SK-N-SH (cell line): ENCODE measurements around the gene CCDC127. TPM values are rescaled to one million over a fixed set of nuclear protein-coding genes. Genes with fewer than 3 reads are reported as not detected.

Experiments used
- CTCF ChIA-PET: fragments of 300-600, 350-600 bp; formaldehyde crosslinking; extraction: SDS; loops from one replicate; lab custom pipeline; 2021; lab: Yijun Ruan, JAX
- POLR2A ChIA-PET: fragments of 350-600 bp; sonication (Branson Sonifier 250); formaldehyde crosslinking; extraction: SDS; loops from one replicate; lab custom pipeline; 2020; ENCODE audit warnings: antibody characterized with exemption, inconsistent platforms; lab: Yijun Ruan, JAX
- DNase-seq: peaks from one replicate; pipeline ENCODE4 v3.0.0; 2012
- H2AFZ ChIP-seq: fragments of 200-600 bp; sonication (generic); 2 replicates; pipeline ENCODE4 v1.8.1; 2016; ENCODE audit warnings: antibody characterized with exemption, mild to moderate bottlenecking, low read depth
- H3F3A ChIP-seq: fragments of 200-600 bp; sonication (generic); replicated peaks from 2 replicates; pipeline ENCODE3; 2016; ENCODE audit warnings: antibody characterized with exemption, mild to moderate bottlenecking; ENCODE audit not compliant: insufficient read depth
- H3K27ac ChIP-seq, 2 experiments: fragments of 200-500 bp in 1 of 2; fragments of 200-600 bp in 1 of 2; sonication (Bioruptor generic) in 1 of 2; sonication (generic), shearing (Covaris generic) in 1 of 2; 2 replicates each; pipeline versions ENCODE4 v1.5.1 to v1.6.1; 2014 to 2016; ENCODE audit warnings: low read depth in 2 of 2, inconsistent platforms in 1 of 2, low read length in 1 of 2, mild to moderate bottlenecking in 1 of 2, mixed read lengths in 1 of 2
- H3K27me3 ChIP-seq: fragments of 200-600 bp; sonication (generic), shearing (Covaris generic); 2 replicates; pipeline ENCODE4 v1.6.1; 2016; ENCODE audit warnings: mixed run types; ENCODE audit not compliant: insufficient read depth
- H3K36me3 ChIP-seq, 2 experiments: fragments of 200-500 bp in 1 of 2; fragments of 200-600 bp in 1 of 2; sonication (Bioruptor generic) in 1 of 2; sonication (generic) in 1 of 2; replicated peaks in 1 of 2; 2 replicates each; pipeline versions ENCODE3 to v1.5.1; 2014 to 2016; ENCODE audit warnings: low read length in 1 of 2, mild to moderate bottlenecking in 1 of 2; ENCODE audit not compliant: insufficient read depth in 2 of 2, control insufficient read depth in 1 of 2
- H3K4me1 ChIP-seq, 2 experiments: fragments of 200-500 bp in 1 of 2; fragments of 200-600 bp in 1 of 2; sonication (Bioruptor generic) in 1 of 2; sonication (generic), shearing (Covaris generic) in 1 of 2; 2 replicates each; pipeline versions ENCODE4 v1.5.1 to v1.6.1; 2014 to 2016; ENCODE audit warnings: low read depth in 1 of 2, low read length in 1 of 2, mixed run types in 1 of 2; ENCODE audit not compliant: insufficient read depth in 2 of 2, control insufficient read depth in 1 of 2
- H3K4me2 ChIP-seq: fragments of 200-600 bp; sonication (generic), shearing (Covaris generic); 2 replicates; pipeline ENCODE4 v1.6.1; 2017; ENCODE audit warnings: mixed run types
- H3K4me3 ChIP-seq, 2 experiments: fragments of 200-500 bp in 1 of 2; fragments of 200-600 bp in 1 of 2; sonication (Bioruptor generic) in 1 of 2; sonication (generic), shearing (Covaris generic) in 1 of 2; 2 replicates each; pipeline versions ENCODE4 v1.5.1 to v1.8.1; 2014 to 2016; ENCODE audit warnings: low read depth in 2 of 2, inconsistent platforms in 1 of 2, low read length in 1 of 2, mild to moderate bottlenecking in 1 of 2, mixed read lengths in 1 of 2, moderate library complexity in 1 of 2
- H3K79me2 ChIP-seq: fragments of 200-600 bp; sonication (generic); 2 replicates; pipeline ENCODE4 v1.8.1; 2017; ENCODE audit warnings: mild to moderate bottlenecking; ENCODE audit not compliant: insufficient read depth
- H3K9ac ChIP-seq: fragments of 200-600 bp; sonication (generic); 2 replicates; pipeline ENCODE4 v1.6.1; 2017; ENCODE audit warnings: mixed run types
- H3K9me2 ChIP-seq: fragments of 200-600 bp; sonication (generic); 2 replicates; pipeline ENCODE4 v1.6.1; 2017; ENCODE audit warnings: mixed run types
- H3K9me3 ChIP-seq: fragments of 200-600 bp; sonication (generic); 2 replicates; pipeline ENCODE4 v1.6.1; 2017; ENCODE audit warnings: mixed run types, mild to moderate bottlenecking, moderate library complexity
- H4K20me1 ChIP-seq: fragments of 200-600 bp; sonication (generic); 2 replicates; pipeline ENCODE4 v1.6.1; 2017; ENCODE audit warnings: mild to moderate bottlenecking, mixed run types; ENCODE audit not compliant: insufficient read depth
- CHD2 ChIP-seq: fragments of 150-350 bp; IDR thresholded peaks from 2 replicates; pipeline ENCODE4 v1.6.1; 2018; ENCODE audit warnings: low read length; ENCODE audit not compliant: partially characterized antibody
- EP300 ChIP-seq, 2 experiments: IDR thresholded peaks; 2 replicates each; pipeline versions ENCODE4 v1.4.0 to v1.6.1; 2012; ENCODE audit warnings: borderline replicate concordance in 1 of 2, low read depth in 1 of 2, low read length in 1 of 2
- EZH2phosphoT487 ChIP-seq: fragments of 200-600 bp; sonication (generic); IDR thresholded peaks from 2 replicates; pipeline ENCODE4 v1.6.1; 2017; ENCODE audit warnings: low read depth, mixed run types, mild to moderate bottlenecking, antibody characterized with exemption, moderate library complexity, borderline replicate concordance
- FOXJ3 ChIP-seq: sonication (generic); formaldehyde crosslinking; IDR thresholded peaks from 2 replicates; pipeline ENCODE4 v1.5.1; 2020; ENCODE audit warnings: mild to moderate bottlenecking, missing genetic modification reagents
- FOXM1 ChIP-seq: IDR thresholded peaks from 2 replicates; pipeline ENCODE4 v1.4.0; 2012; ENCODE audit warnings: low read depth, mild to moderate bottlenecking
- JUND ChIP-seq: IDR thresholded peaks from 2 replicates; pipeline ENCODE4 v1.4.0; 2012
- MXI1 ChIP-seq: IDR thresholded peaks from 2 replicates; pipeline ENCODE4 v1.6.1; 2012; ENCODE audit warnings: mild to moderate bottlenecking, low read depth, low read length, improper control_type of control experiment
- NFIC ChIP-seq: IDR thresholded peaks from 2 replicates; pipeline ENCODE4 v1.4.0; 2012; ENCODE audit warnings: borderline replicate concordance
- RFX5 ChIP-seq: IDR thresholded peaks from 2 replicates; pipeline ENCODE4 v1.6.1; 2012; ENCODE audit warnings: mild to moderate bottlenecking, improper control_type of control experiment, low read length
- RXRA ChIP-seq: IDR thresholded peaks from 2 replicates; pipeline ENCODE4 v1.4.0; 2012; ENCODE audit warnings: low read depth, mild to moderate bottlenecking, borderline replicate concordance
- TAF1 ChIP-seq: IDR thresholded peaks from 2 replicates; pipeline ENCODE4 v1.6.1; 2012; ENCODE audit warnings: low read depth, mild to moderate bottlenecking, low read length, moderate library complexity, borderline replicate concordance
- TCF12 ChIP-seq: IDR thresholded peaks from 2 replicates; pipeline ENCODE4 v1.4.0; 2012
- YY1 ChIP-seq: IDR thresholded peaks from 2 replicates; pipeline ENCODE4 v1.4.0; 2012; ENCODE audit warnings: low read depth, mild to moderate bottlenecking
- WGBS: methylation state at CpG from one replicate; pipeline ENCODE4 v1.1.6; 2017; ENCODE audit warnings: low lambda C conversion rate; 5-methylcytosine and 5-hydroxymethylcytosine counted together
- polyA plus RNA-seq, 3 experiments: library from polyadenylated mRNA; depleted of rRNA; stranded (reverse); fragments of >200 nt; gene quantifications; 2 replicates each; pipeline ENCODE4 v1.2.3, GENCODE V29; 2012
- TF ChIP-seq, protein P1 (sequence below): fragments of 200-600 bp; sonication (generic); IDR thresholded peaks from 2 replicates; pipeline ENCODE4 v1.6.1; 2017; ENCODE audit warnings: antibody characterized with exemption, mild to moderate bottlenecking, moderate library complexity
- TF ChIP-seq, protein P2 (sequence below): IDR thresholded peaks from 2 replicates; pipeline ENCODE4 v1.4.0; 2012; ENCODE audit warnings: low read depth
- TF ChIP-seq, protein P3 (sequence below): IDR thresholded peaks from 2 replicates; pipeline ENCODE4; 2012
- TF ChIP-seq, protein P4 (sequence below): IDR thresholded peaks from 2 replicates; pipeline ENCODE4 v1.4.0; 2012; ENCODE audit warnings: low read depth, borderline replicate concordance
- TF ChIP-seq, protein P5 (sequence below): fragments of 150-350 bp; IDR thresholded peaks from 2 replicates; pipeline ENCODE4 v1.6.1; 2017; ENCODE audit warnings: antibody characterized with exemption, low read length, low read depth, borderline replicate concordance
- TF ChIP-seq, protein P6 (sequence below): IDR thresholded peaks from 2 replicates; pipeline ENCODE4 v1.6.1; 2012; ENCODE audit warnings: mild to moderate bottlenecking, low read depth, low read length, moderate library complexity

CCDC127 gene
- polyA plus RNA-seq, 1 of the 3 experiments (the other 2 are of a cell fraction) = 3.9 TPM

DNA sequence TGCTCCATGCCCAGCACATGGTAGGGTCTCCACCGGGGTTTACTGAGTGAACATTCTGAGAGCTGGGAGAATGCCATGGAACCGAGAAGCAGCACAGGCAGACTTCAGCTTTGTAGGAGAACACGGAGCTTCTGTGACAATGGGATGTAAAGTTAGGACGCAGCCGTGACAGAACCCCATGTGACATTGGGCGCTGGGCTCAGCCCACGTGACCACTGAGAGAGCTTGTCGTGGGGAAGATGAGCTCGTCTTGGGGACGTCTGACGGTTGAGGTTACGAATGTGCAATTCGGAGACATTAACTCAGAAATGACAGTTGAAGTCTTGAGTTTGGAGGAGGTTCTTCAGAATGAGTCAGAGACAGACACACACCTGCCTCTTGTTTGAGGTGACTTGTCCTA is 13.7 kb upstream of the CCDC127 start:
- H3K9ac ChIP-seq = no peak overlapping the region
- H3K9me2 ChIP-seq = no peaks in the 10 kb centered on the region
- POLR2A ChIA-PET = no interaction called here
- WGBS = 95% methylated on average over 13 of the region's 13 CpGs
- no peak overlapping the region for H3K4me3 ChIP-seq
- H3K27me3 ChIP-seq = no peaks in the 10 kb centered on the region
- TF ChIP-seq CHD2 = no peak
- TF ChIP-seq, protein P1, sequence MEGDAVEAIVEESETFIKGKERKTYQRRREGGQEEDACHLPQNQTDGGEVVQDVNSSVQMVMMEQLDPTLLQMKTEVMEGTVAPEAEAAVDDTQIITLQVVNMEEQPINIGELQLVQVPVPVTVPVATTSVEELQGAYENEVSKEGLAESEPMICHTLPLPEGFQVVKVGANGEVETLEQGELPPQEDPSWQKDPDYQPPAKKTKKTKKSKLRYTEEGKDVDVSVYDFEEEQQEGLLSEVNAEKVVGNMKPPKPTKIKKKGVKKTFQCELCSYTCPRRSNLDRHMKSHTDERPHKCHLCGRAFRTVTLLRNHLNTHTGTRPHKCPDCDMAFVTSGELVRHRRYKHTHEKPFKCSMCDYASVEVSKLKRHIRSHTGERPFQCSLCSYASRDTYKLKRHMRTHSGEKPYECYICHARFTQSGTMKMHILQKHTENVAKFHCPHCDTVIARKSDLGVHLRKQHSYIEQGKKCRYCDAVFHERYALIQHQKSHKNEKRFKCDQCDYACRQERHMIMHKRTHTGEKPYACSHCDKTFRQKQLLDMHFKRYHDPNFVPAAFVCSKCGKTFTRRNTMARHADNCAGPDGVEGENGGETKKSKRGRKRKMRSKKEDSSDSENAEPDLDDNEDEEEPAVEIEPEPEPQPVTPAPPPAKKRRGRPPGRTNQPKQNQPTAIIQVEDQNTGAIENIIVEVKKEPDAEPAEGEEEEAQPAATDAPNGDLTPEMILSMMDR = no peak
- TF ChIP-seq, protein P2, sequence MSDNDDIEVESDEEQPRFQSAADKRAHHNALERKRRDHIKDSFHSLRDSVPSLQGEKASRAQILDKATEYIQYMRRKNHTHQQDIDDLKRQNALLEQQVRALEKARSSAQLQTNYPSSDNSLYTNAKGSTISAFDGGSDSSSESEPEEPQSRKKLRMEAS = no peak
- TF ChIP-seq MXI1 = no peak
- TF ChIP-seq NFIC = no peak
- no peak for TF ChIP-seq FOXM1
- TF ChIP-seq EP300 (IDR thresholded peaks at IDR 0.05; ENCODE audit: borderline replicate concordance in 1 of 2, low read depth in 1 of 2, low read length in 1 of 2) = no peak
- no peak for TF ChIP-seq YY1
- TF ChIP-seq JUND = no peak
- TF ChIP-seq, protein P3, sequence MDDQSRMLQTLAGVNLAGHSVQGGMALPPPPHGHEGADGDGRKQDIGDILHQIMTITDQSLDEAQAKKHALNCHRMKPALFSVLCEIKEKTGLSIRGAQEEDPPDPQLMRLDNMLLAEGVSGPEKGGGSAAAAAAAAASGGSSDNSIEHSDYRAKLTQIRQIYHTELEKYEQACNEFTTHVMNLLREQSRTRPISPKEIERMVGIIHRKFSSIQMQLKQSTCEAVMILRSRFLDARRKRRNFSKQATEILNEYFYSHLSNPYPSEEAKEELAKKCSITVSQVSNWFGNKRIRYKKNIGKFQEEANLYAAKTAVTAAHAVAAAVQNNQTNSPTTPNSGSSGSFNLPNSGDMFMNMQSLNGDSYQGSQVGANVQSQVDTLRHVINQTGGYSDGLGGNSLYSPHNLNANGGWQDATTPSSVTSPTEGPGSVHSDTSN = no peak
- no peak for TF ChIP-seq TAF1
- no peak for TF ChIP-seq FOXJ3 (CRISPR knock-in tag)
- TF ChIP-seq RFX5 = no peak
- TF ChIP-seq TCF12 = no peak
- TF ChIP-seq, protein P4, sequence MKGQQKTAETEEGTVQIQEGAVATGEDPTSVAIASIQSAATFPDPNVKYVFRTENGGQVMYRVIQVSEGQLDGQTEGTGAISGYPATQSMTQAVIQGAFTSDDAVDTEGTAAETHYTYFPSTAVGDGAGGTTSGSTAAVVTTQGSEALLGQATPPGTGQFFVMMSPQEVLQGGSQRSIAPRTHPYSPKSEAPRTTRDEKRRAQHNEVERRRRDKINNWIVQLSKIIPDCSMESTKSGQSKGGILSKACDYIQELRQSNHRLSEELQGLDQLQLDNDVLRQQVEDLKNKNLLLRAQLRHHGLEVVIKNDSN = no peak
- H3K79me2 ChIP-seq = peaks cover 3% of the 10 kb centered on the region; the same call in 1 of the 2 replicates
- H3K4me2 ChIP-seq = no peak overlapping the region
- no peak for DNase-seq
- H4K20me1 ChIP-seq = no peaks in the 10 kb centered on the region; the same call in 1 of the 2 replicates
- no peaks in the 10 kb centered on the region for H3F3A ChIP-seq
- no peaks in the 10 kb centered on the region for H3K4me1 ChIP-seq
- H2AFZ ChIP-seq = no peak overlapping the region
- H3K9me3 ChIP-seq = no peaks in the 10 kb centered on the region
- H3K36me3 ChIP-seq = peaks cover 34 to 49% of the 10 kb centered on the region in 2 experiments
- H3K27ac ChIP-seq = no peak overlapping the region
- CTCF ChIA-PET = no interaction called here

DNA sequence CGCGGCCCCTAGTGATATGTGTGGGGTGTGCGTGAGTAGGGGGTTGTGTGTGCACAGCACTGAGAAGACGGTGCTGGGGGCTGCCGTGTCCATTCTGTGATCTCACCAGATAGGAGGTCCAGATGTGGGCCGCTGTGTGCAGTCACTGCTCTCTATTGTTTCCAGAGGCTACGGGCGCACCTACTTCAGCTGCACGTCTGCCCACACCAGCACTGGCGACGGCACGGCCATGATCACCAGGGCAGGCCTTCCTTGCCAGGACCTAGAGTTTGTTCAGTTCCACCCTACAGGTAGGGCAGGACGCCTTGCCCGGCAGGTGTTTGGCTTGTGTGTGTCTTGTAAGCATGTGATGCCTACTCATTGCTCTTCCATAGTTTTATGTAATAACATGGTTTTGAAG is 12.8 kb upstream of the CCDC127 start:
- H2AFZ ChIP-seq = no peak overlapping the region
- peaks cover 3% of the 10 kb centered on the region; the same call in 1 of the 2 replicates for H3K79me2 ChIP-seq
- DNase-seq = no peak
- TF ChIP-seq, protein P3 = no peak
- TF ChIP-seq, protein P5, sequence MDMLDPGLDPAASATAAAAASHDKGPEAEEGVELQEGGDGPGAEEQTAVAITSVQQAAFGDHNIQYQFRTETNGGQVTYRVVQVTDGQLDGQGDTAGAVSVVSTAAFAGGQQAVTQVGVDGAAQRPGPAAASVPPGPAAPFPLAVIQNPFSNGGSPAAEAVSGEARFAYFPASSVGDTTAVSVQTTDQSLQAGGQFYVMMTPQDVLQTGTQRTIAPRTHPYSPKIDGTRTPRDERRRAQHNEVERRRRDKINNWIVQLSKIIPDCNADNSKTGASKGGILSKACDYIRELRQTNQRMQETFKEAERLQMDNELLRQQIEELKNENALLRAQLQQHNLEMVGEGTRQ = no peak
- TF ChIP-seq RXRA = no peak
- no peak for TF ChIP-seq EZH2phosphoT487
- no peak for TF ChIP-seq TCF12
- TF ChIP-seq MXI1 = no peak
- TF ChIP-seq, protein P6, sequence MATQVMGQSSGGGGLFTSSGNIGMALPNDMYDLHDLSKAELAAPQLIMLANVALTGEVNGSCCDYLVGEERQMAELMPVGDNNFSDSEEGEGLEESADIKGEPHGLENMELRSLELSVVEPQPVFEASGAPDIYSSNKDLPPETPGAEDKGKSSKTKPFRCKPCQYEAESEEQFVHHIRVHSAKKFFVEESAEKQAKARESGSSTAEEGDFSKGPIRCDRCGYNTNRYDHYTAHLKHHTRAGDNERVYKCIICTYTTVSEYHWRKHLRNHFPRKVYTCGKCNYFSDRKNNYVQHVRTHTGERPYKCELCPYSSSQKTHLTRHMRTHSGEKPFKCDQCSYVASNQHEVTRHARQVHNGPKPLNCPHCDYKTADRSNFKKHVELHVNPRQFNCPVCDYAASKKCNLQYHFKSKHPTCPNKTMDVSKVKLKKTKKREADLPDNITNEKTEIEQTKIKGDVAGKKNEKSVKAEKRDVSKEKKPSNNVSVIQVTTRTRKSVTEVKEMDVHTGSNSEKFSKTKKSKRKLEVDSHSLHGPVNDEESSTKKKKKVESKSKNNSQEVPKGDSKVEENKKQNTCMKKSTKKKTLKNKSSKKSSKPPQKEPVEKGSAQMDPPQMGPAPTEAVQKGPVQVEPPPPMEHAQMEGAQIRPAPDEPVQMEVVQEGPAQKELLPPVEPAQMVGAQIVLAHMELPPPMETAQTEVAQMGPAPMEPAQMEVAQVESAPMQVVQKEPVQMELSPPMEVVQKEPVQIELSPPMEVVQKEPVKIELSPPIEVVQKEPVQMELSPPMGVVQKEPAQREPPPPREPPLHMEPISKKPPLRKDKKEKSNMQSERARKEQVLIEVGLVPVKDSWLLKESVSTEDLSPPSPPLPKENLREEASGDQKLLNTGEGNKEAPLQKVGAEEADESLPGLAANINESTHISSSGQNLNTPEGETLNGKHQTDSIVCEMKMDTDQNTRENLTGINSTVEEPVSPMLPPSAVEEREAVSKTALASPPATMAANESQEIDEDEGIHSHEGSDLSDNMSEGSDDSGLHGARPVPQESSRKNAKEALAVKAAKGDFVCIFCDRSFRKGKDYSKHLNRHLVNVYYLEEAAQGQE = no peak
- TF ChIP-seq, all 33 proteins: peak for 0
- Histone ChIP-seq H3K9me2 (no peaks in the 10 kb centered on the region), H3K27ac (no peak overlapping the region), H3K9me3 (no peaks in the 10 kb centered on the region), H4K20me1 (no peaks in the 10 kb centered on the region; the same call in 1 of the 2 replicates), H3K4me2 (no peak overlapping the region), H3F3A (no peaks in the 10 kb centered on the region), H3K4me3 (no peak overlapping the region), H3K4me1 (no peaks in the 10 kb centered on the region), H3K27me3 (no peaks in the 10 kb centered on the region), H3K36me3 (peaks cover 44 to 52% of the 10 kb centered on the region in 2 experiments), H3K9ac (no peak overlapping the region)
- ChIA-PET CTCF (no interaction called here), POLR2A (no interaction called here)
- 100% methylated on average over 5 of the region's 14 CpGs for WGBS
